Measurements from ENCODE around the gene DOCK11. TPM values are rescaled to one million over a fixed set of nuclear protein-coding genes. Genes with fewer than 3 reads are reported as not detected.
"Not testable (repeated sequence)": the region's sequence is repeated elsewhere in the genome, so short reads cannot be mapped to it uniquely, and the experiment has no call there.

The DOCK11 gene
- polyA plus RNA-seq, 3 donors, result 20.8 to 39.7 (median 34.8) TPM

- peaks cover 0 to 14% (median 2%) of the 10 kb centered on the region in 7 donors for H3K9me3 Mint-ChIP-seq
- DNase-seq; H2AFZ ChIP-seq (ENCODE audit: insufficient read depth, low read depth, low read length, poor library complexity, severe bottlenecking); H3K4me3 Mint-ChIP-seq; H4K20me1 ChIP-seq (ENCODE audit: insufficient read depth, low read length); H3K9me3 ChIP-seq (replicated peaks in 1 of 2; ENCODE audit: control insufficient read depth in 1 of 2, insufficient read depth in 1 of 2, low read length in 2 of 2); H3K4me2 ChIP-seq (replicated peaks; ENCODE audit: extremely low read depth, low read length, poor library complexity, severe bottlenecking); H3K79me2 ChIP-seq (ENCODE audit: insufficient read depth, low read length); H3K36me3 Mint-ChIP-seq; H3K36me3 ChIP-seq (replicated peaks in 1 of 2; ENCODE audit: control insufficient read depth in 1 of 2, insufficient read depth in 2 of 2, low read length in 2 of 2); intact Hi-C loops (cut with micrococcal nuclease); H3K4me3 ChIP-seq (replicated peaks in 1 of 3; ENCODE audit: low read depth in 2 of 3, low read length in 3 of 3); H3K27me3 ChIP-seq (ENCODE audit: control insufficient read depth in 2 of 2, insufficient read depth in 2 of 2, low read length in 2 of 2): not testable (repeated sequence)
- Histone ChIP-seq H3K4me1 (ENCODE audit: control insufficient read depth in 1 of 2, insufficient read depth in 2 of 2, low read length in 2 of 2) (peaks cover 68 to 74% of the 10 kb centered on the region in 2 donors), H3K9ac (ENCODE audit: insufficient read depth, low read length, poor library complexity, severe bottlenecking) (peak overlapping the region; percentile 27), H3K27ac (ENCODE audit: low read depth in 1 of 2, low read length in 2 of 2) (peak overlapping the region; percentile 95 to 97)
- peaks cover 56% of the 10 kb centered on the region for H3K4me1 Mint-ChIP-seq
- peaks cover 0 to 11% (median 0%) of the 10 kb centered on the region in 3 donors for H3K27me3 Mint-ChIP-seq (ENCODE audit: low read depth in 3 of 3)
- 93% methylated on average over 3 of the region's 28 CpGs for WGBS (ENCODE audit: insufficient coverage)
- peak overlapping the region; percentile 37 to 97 (median 86) for H3K27ac Mint-ChIP-seq
Observed at GRCh38 chrX:118716833-118717232, 221.2 kb downstream of the DOCK11 start.

GRCh38 chrX:118717678-118718391 is 222.2 kb downstream of the DOCK11 start:
- H3K36me3 Mint-ChIP-seq, result no peaks in the 10 kb centered on the region
- peak overlapping the region; percentile 70 for H3K9ac ChIP-seq (ENCODE audit: insufficient read depth, low read length, poor library complexity, severe bottlenecking)
- peak overlapping the region; percentile 37 to 48 for H3K4me3 Mint-ChIP-seq

More at GRCh38 chrX:118717678-118718391, 222.2 kb downstream of the DOCK11 start:
- no CpG with 5 or more reads among the region's 13 CpGs for WGBS (ENCODE audit: insufficient coverage)
- Mint-ChIP-seq H3K4me1 (peaks cover 60% of the 10 kb centered on the region), H3K27me3 (ENCODE audit: low read depth in 3 of 3) (peaks cover 0 to 11% (median 0%) of the 10 kb centered on the region in 3 donors), H3K9me3 (peaks cover 0 to 18% (median 1%) of the 10 kb centered on the region in 7 donors), H3K27ac (peak overlapping the region; percentile 97 to 100 (median 99))
- Histone ChIP-seq H3K4me2 (replicated peaks; ENCODE audit: extremely low read depth, low read length, poor library complexity, severe bottlenecking) (peak overlapping the region; percentile 51), H3K79me2 (ENCODE audit: insufficient read depth, low read length) (no peaks in the 10 kb centered on the region), H3K27ac (ENCODE audit: low read depth in 1 of 2, low read length in 2 of 2) (peak overlapping the region; percentile 95 to 97), H3K36me3 (replicated peaks in 1 of 2; ENCODE audit: control insufficient read depth in 1 of 2, insufficient read depth in 2 of 2, low read length in 2 of 2) (no peaks in the 10 kb centered on the region), H3K9me3 (replicated peaks in 1 of 2; ENCODE audit: control insufficient read depth in 1 of 2, insufficient read depth in 1 of 2, low read length in 2 of 2) (no peaks in the 10 kb centered on the region), H3K4me3 (replicated peaks in 1 of 3; ENCODE audit: low read depth in 2 of 3, low read length in 3 of 3) (peak overlapping the region in 1 of 3 experiments; percentile 33), H2AFZ (ENCODE audit: insufficient read depth, low read depth, low read length, poor library complexity, severe bottlenecking) (no peak overlapping the region), H3K4me1 (ENCODE audit: control insufficient read depth in 1 of 2, insufficient read depth in 2 of 2, low read length in 2 of 2) (peaks cover 72 to 75% of the 10 kb centered on the region in 2 donors), H4K20me1 (ENCODE audit: insufficient read depth, low read length) (no peaks in the 10 kb centered on the region), H3K27me3 (ENCODE audit: control insufficient read depth in 2 of 2, insufficient read depth in 2 of 2, low read length in 2 of 2) (no peaks in the 10 kb centered on the region)
- intact Hi-C loops (cut with micrococcal nuclease), result no loop called here
- peak; percentile 83 to 92 (median 84) for DNase-seq
- TF ChIP-seq CTCF (IDR thresholded peaks at IDR 0.05), result no peak

Measured in CD14-positive monocyte (primary cell).